Transverse colon (tissue), 4 donors: ENCODE measurements around the gene MDH1B. TPM values are rescaled to one million over a fixed set of nuclear protein-coding genes. Genes with fewer than 3 reads are reported as not detected.

ENCODE experiments used
- DNase-seq: peaks from one replicate; pipeline ENCODE4 v3.0.0-alpha.2; 2019
- H3K27ac ChIP-seq, 4 donors: fragments of 200-600 bp; sonication (generic); 2 replicates each; pipeline ENCODE4 v1.5.1; 2016 to 2018; ENCODE audit warnings: inconsistent platforms in 4 of 4
- H3K27me3 ChIP-seq: fragments of 200-600 bp; sonication (generic); 2 replicates; pipeline ENCODE4 v1.5.1; 2017; ENCODE audit warnings: inconsistent platforms
- H3K36me3 ChIP-seq, 4 donors: fragments of 200-600 bp; sonication (generic); 2 replicates each; pipeline ENCODE4 v1.5.1; 2017 to 2019; ENCODE audit warnings: inconsistent platforms in 4 of 4
- H3K4me1 ChIP-seq, 4 donors: fragments of 200-600 bp; sonication (generic); 2 replicates each; pipeline ENCODE4 v1.5.1; 2017 to 2020; ENCODE audit warnings: inconsistent platforms in 4 of 4
- H3K4me3 ChIP-seq, 4 donors: fragments of 200-600 bp; sonication (generic); 1 replicate in 1 of 4; 2 replicates in 3 of 4; pipeline versions ENCODE4 v1.5.1 to v1.6.1; 2017 to 2019; ENCODE audit warnings: inconsistent platforms in 4 of 4
- H3K9me3 ChIP-seq, 2 donors: fragments of 200-600 bp; sonication (generic); 2 replicates each; pipeline ENCODE4 v1.5.1; 2017 to 2019; ENCODE audit warnings: inconsistent platforms in 2 of 2
- EP300 ChIP-seq: sonication (generic); formaldehyde crosslinking; IDR thresholded peaks from one replicate; pipeline ENCODE4 v1.6.1; 2017; ENCODE audit warnings: antibody characterized with exemption, low read depth
- POLR2A ChIP-seq: fragments of 450-650 bp; IDR thresholded peaks from one replicate; pipeline ENCODE4 v1.6.1; 2016; ENCODE audit warnings: antibody characterized with exemption, mild to moderate bottlenecking, moderate library complexity
- POLR2AphosphoS5 ChIP-seq, 3 donors: sonication (generic); formaldehyde crosslinking; IDR thresholded peaks; one replicate each; pipeline ENCODE4 v1.6.1; 2016; ENCODE audit warnings: antibody characterized with exemption in 3 of 3
- WGBS, 2 donors: methylation state at CpG; one replicate each; pipeline ENCODE4 v1.1.5; 2018; ENCODE audit warnings: low coverage in 1 of 2; 5-methylcytosine and 5-hydroxymethylcytosine counted together
- in situ Hi-C, 4 donors: fragments of 200-750 bp; cut with MboI; loops; one replicate each; pipeline versions ENCODE4 v1.15.0 to v1.15.1; 2017; ENCODE audit warnings: low sequenced_read_pairs in 3 of 4, low pct_ligation_motif_present in 1 of 4, low pct_unique_long_range_greater_than_20kb in 1 of 4
- intact Hi-C: fragments of 100-400 bp; cut with DNase I; formaldehyde crosslinking; loops from one replicate; pipeline ENCODE4 v1.15.1; 2023; ENCODE audit warnings: low total_unique reads
- total RNA-seq, 4 donors: library from RNA; depleted of rRNA; stranded (reverse); fragments of >200 nt; gene quantifications; one replicate each; pipeline ENCODE4 v1.1.0, GENCODE V29; 2016
- TF ChIP-seq, protein P1 (sequence below), 5 experiments: fragments of 200-600 bp in 3 of 5; fragments of 450-650 bp in 2 of 5; sonication (generic) in 3 of 5; IDR thresholded peaks; 1 replicate in 2 of 5; 2 replicates in 3 of 5; pipeline ENCODE4 v1.5.1; 2016 to 2017; ENCODE audit warnings: antibody characterized with exemption in 5 of 5, inconsistent platforms in 3 of 5, mild to moderate bottlenecking in 2 of 5, moderate library complexity in 1 of 5

Gene MDH1B
- total RNA-seq, 4 donors from 2014 or later: 0.55 to 365 (median 0.79) TPM; not detected in 1

GRCh38 chr2:206756816-206757215 is 8.3 kb downstream of the MDH1B start:
- no peaks in the 10 kb centered on the region for H3K4me1 ChIP-seq
- no peaks in the 10 kb centered on the region for H3K27me3 ChIP-seq
- no peak overlapping the region for H3K4me3 ChIP-seq
- TF ChIP-seq, protein P1, sequence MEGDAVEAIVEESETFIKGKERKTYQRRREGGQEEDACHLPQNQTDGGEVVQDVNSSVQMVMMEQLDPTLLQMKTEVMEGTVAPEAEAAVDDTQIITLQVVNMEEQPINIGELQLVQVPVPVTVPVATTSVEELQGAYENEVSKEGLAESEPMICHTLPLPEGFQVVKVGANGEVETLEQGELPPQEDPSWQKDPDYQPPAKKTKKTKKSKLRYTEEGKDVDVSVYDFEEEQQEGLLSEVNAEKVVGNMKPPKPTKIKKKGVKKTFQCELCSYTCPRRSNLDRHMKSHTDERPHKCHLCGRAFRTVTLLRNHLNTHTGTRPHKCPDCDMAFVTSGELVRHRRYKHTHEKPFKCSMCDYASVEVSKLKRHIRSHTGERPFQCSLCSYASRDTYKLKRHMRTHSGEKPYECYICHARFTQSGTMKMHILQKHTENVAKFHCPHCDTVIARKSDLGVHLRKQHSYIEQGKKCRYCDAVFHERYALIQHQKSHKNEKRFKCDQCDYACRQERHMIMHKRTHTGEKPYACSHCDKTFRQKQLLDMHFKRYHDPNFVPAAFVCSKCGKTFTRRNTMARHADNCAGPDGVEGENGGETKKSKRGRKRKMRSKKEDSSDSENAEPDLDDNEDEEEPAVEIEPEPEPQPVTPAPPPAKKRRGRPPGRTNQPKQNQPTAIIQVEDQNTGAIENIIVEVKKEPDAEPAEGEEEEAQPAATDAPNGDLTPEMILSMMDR (IDR thresholded peaks at IDR 0.05): no peak
- TF ChIP-seq POLR2AphosphoS5 (IDR thresholded peaks at IDR 0.05) (no peak), POLR2A (no peak), EP300 (no peak)
- no peak overlapping the region for H3K27ac ChIP-seq
- in situ Hi-C loops (loop anchor here in 1 of 4 donors (25.0 kb wide), 1 partner anchor 1505 kb away; the partner anchor contains the start of genes IDH1 and PIKFYVE), intact Hi-C loops (no loop called here)
- no peaks in the 10 kb centered on the region for H3K36me3 ChIP-seq
- no peaks in the 10 kb centered on the region for H3K9me3 ChIP-seq
- no peak for DNase-seq
- WGBS, 2 donors: 33 to 50% methylated on average over 1 of the region's 1 CpG

DNA sequence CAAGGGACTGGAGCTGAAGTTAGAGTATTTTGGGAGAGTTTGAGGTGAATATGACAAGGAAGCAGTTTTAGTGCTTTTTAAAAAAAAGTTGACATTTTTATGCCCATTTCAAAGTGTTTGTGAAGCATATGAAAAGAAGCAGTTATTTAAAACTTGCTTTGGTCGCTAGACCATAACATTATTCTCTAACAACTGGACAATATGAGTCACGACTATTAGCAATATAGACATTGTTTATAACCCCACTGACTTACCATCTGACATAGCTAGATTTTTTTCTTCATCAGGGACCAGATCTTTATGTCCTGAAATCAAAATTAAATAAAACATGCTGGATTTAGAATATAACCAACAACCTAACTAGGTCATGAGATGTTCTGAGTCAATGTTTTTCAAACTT is 24.3 kb downstream of the MDH1B start:
- TF ChIP-seq POLR2AphosphoS5 (IDR thresholded peaks at IDR 0.05) (no peak), POLR2A (no peak), EP300 (no peak)
- TF ChIP-seq, protein P1 (IDR thresholded peaks at IDR 0.05): no peak
- no peaks in the 10 kb centered on the region for H3K4me1 ChIP-seq
- no peaks in the 10 kb centered on the region for H3K27me3 ChIP-seq
- H3K36me3 ChIP-seq: no peaks in the 10 kb centered on the region
- in situ Hi-C loops: no loop called here
- intact Hi-C loops: no loop called here
- no peak for DNase-seq
- no peak overlapping the region for H3K27ac ChIP-seq
- WGBS, 2 donors: 30 to 43% methylated on average over 2 of the region's 2 CpGs
- H3K4me3 ChIP-seq: no peak overlapping the region
- no peaks in the 10 kb centered on the region for H3K9me3 ChIP-seq

DNA sequence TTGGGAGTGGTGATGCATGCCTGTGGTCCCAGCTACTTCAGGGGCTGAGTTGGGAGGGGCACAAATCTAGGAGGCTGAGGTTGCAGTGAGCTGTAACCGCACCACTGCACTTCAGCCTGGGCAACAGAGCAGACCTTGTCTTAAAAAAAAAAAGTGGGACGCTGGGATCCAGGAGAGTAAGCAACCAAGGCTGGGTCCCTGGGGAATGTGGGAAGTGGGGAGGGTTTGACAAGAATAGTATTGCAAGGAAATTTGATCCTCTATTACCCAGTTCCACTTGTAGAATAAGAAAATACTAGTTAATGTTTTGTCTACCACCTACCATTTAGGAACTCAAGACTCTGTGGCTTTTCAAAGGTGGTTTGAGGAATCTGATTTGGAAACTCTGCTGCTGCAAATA is 25.9 kb downstream of the MDH1B start:
- no peak for DNase-seq
- Histone ChIP-seq H3K27me3 (no peaks in the 10 kb centered on the region), H3K36me3 (no peaks in the 10 kb centered on the region), H3K9me3 (no peaks in the 10 kb centered on the region), H3K4me1 (no peaks in the 10 kb centered on the region), H3K27ac (no peak overlapping the region), H3K4me3 (no peak overlapping the region)
- 69 to 79% methylated on average over 2 of the region's 2 CpGs for WGBS, 2 donors
- TF ChIP-seq EP300 (no peak), POLR2A (no peak), POLR2AphosphoS5 (IDR thresholded peaks at IDR 0.05) (no peak)
- TF ChIP-seq, protein P1 (IDR thresholded peaks at IDR 0.05): no peak
- in situ Hi-C loops: no loop called here
- intact Hi-C loops: no loop called here

DNA sequence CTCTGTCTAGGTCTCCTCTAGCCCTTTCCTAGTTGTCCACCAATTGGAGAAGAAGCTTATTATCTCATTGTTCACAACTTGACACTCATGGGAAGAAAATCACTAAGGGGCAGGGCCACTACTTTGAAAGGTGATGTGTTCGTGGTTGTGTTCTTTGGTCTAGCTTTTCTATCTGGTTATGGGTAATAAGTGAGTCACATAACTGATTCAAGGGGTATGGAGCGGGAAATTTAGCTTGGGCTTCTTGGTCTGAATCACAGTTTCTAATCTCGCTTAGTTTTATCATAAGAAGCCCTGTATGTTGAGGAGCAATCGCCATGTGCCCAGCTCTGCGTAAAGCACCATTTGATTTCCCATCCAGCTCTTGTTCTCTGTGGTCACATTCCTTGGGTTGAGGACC is 28.2 kb downstream of the MDH1B start:
- intact Hi-C loops: no loop called here
- 79% methylated on average over 5 of the region's 5 CpGs; no CpG with 5 or more reads in 1 of the 2 donors for WGBS, 2 donors
- Histone ChIP-seq H3K9me3 (no peaks in the 10 kb centered on the region), H3K4me1 (no peaks in the 10 kb centered on the region), H3K27ac (no peak overlapping the region), H3K4me3 (no peak overlapping the region), H3K36me3 (no peaks in the 10 kb centered on the region), H3K27me3 (no peaks in the 10 kb centered on the region)
- in situ Hi-C loops: no loop called here
- no peak for DNase-seq
- TF ChIP-seq EP300: no peak
- no peak for TF ChIP-seq POLR2AphosphoS5 (IDR thresholded peaks at IDR 0.05)
- no peak for TF ChIP-seq POLR2A
- TF ChIP-seq, protein P1 (IDR thresholded peaks at IDR 0.05): no peak
